Measurements from ENCODE around the gene DCUN1D3. TPM values are rescaled to one million over a fixed set of nuclear protein-coding genes. Genes with fewer than 3 reads are reported as not detected.

The DCUN1D3 gene
- total RNA-seq, 1 experiment from 2014 or later = 10.5 TPM

DNA sequence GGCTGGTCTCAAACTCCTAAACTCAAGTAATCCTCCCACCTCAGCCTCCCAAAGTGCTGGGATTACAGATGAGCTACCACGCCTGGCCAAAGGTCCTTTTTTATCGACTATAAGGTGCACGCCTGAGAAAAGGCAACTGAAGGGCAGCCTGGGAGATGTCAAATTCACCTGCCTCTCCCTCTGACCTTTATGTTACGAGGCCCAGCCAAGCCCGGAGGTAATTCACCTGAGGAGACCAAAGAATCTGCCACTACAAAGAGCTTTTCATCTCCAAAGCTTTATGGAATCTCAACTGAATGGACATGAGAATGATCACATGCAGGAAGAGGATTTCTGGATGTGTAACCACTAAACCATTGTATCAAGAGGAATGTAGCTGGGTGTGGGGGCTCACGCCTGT lies 37.6 kb upstream of the DCUN1D3 start:
- CTCF ChIA-PET = interaction anchor here (0.7 kb wide), 1 partner anchor 26 kb away, joined by 4 read pairs; no protein-coding TSS in a partner anchor

GRCh38 chr16:20933589-20933988 lies 33.4 kb upstream of the DCUN1D3 start:
- ATAC-seq = no peak
- no TSS peak for BruUV-seq (replicated peaks)

More for the DNA sequence above, 37.6 kb upstream of the DCUN1D3 start:
- Histone ChIP-seq H3K4me3 (ENCODE audit: low read length) (no peak overlapping the region), H3K27ac (ENCODE audit: low read length) (peak overlapping the region; percentile 42), H2AFZ (ENCODE audit: low read length) (no peak overlapping the region), H3K9ac (ENCODE audit: low read length) (no peak overlapping the region), H4K20me1 (ENCODE audit: low read length) (no peaks in the 10 kb centered on the region), H3K4me2 (ENCODE audit: low read length) (peak overlapping the region; percentile 70; the same call in 1 of the 2 replicates), H3K36me3 (ENCODE audit: low read depth, low read length) (no peaks in the 10 kb centered on the region), H3F3A (ENCODE audit: low read length, unreplicated experiment) (no peaks in the 10 kb centered on the region), H3K9me2 (replicated peaks; ENCODE audit: low read length) (no peaks in the 10 kb centered on the region), H3K27me3 (ENCODE audit: low read length) (no peaks in the 10 kb centered on the region), H3K9me3 (ENCODE audit: low read length) (no peaks in the 10 kb centered on the region), H3K4me1 (ENCODE audit: insufficient read depth, low read length) (peaks cover 17% of the 10 kb centered on the region), H3K79me2 (ENCODE audit: low read length) (no peaks in the 10 kb centered on the region)
- intact Hi-C loops (cut with micrococcal nuclease) = loop anchor here (1.0 kb wide), 1 partner anchor 87 kb away; no protein-coding TSS in a partner anchor
- BruUV-seq (replicated peaks) = no TSS peak
- ATAC-seq = no peak
- TF ChIP-seq EZH2phosphoT487 (IDR thresholded peaks at IDR 0.05; ENCODE audit: borderline replicate concordance, low read length) (no peak), EZH2 (IDR thresholded peaks at IDR 0.05; ENCODE audit: low read length, unreplicated experiment) (no peak), CTCF (conservative IDR thresholded peaks at IDR 0.05; ENCODE audit: low read depth, low read length) (no peak)
- POLR2A ChIA-PET (ENCODE audit: unreplicated experiment) = interaction anchor here (1.0 kb wide), 1 partner anchor 24 kb away, joined by 9 read pairs; no protein-coding TSS in a partner anchor
- DNase-seq = peak; percentile 29

GRCh38 chr16:20931066-20931600 lies 31.0 kb upstream of the DCUN1D3 start:
- intact Hi-C loops (cut with micrococcal nuclease) = no loop called here
- no peaks in the 10 kb centered on the region for H3K27me3 ChIP-seq (ENCODE audit: low read length)
- ATAC-seq = no peak

More at GRCh38 chr16:20933589-20933988, 33.4 kb upstream of the DCUN1D3 start:
- Histone ChIP-seq H3F3A (ENCODE audit: low read length, unreplicated experiment) (no peaks in the 10 kb centered on the region), H3K27ac (ENCODE audit: low read length) (no peak overlapping the region), H3K27me3 (ENCODE audit: low read length) (no peaks in the 10 kb centered on the region), H3K79me2 (ENCODE audit: low read length) (no peaks in the 10 kb centered on the region), H3K4me1 (ENCODE audit: insufficient read depth, low read length) (peaks cover 12% of the 10 kb centered on the region), H2AFZ (ENCODE audit: low read length) (no peak overlapping the region), H3K9me2 (replicated peaks; ENCODE audit: low read length) (no peaks in the 10 kb centered on the region), H3K4me3 (ENCODE audit: low read length) (no peak overlapping the region), H4K20me1 (ENCODE audit: low read length) (no peaks in the 10 kb centered on the region), H3K36me3 (ENCODE audit: low read depth, low read length) (no peaks in the 10 kb centered on the region), H3K4me2 (ENCODE audit: low read length) (no peak overlapping the region), H3K9ac (ENCODE audit: low read length) (no peak overlapping the region), H3K9me3 (ENCODE audit: low read length) (no peaks in the 10 kb centered on the region)
- POLR2A ChIA-PET (ENCODE audit: unreplicated experiment) = no interaction called here
- DNase-seq = no peak
- no peak for TF ChIP-seq EZH2phosphoT487 (IDR thresholded peaks at IDR 0.05; ENCODE audit: borderline replicate concordance, low read length)
- CTCF ChIA-PET = no interaction called here
- intact Hi-C loops (cut with micrococcal nuclease) = no loop called here

More at GRCh38 chr16:20931066-20931600, 31.0 kb upstream of the DCUN1D3 start:
- Histone ChIP-seq H3K9me3 (ENCODE audit: low read length) (no peaks in the 10 kb centered on the region), H3K4me3 (ENCODE audit: low read length) (no peak overlapping the region), H3K9ac (ENCODE audit: low read length) (no peak overlapping the region), H3K4me1 (ENCODE audit: insufficient read depth, low read length) (no peaks in the 10 kb centered on the region), H4K20me1 (ENCODE audit: low read length) (no peaks in the 10 kb centered on the region), H3K79me2 (ENCODE audit: low read length) (no peaks in the 10 kb centered on the region), H3K36me3 (ENCODE audit: low read depth, low read length) (no peaks in the 10 kb centered on the region), H3F3A (ENCODE audit: low read length, unreplicated experiment) (no peaks in the 10 kb centered on the region), H3K9me2 (replicated peaks; ENCODE audit: low read length) (no peaks in the 10 kb centered on the region), H2AFZ (ENCODE audit: low read length) (no peak overlapping the region), H3K4me2 (ENCODE audit: low read length) (no peak overlapping the region), H3K27ac (ENCODE audit: low read length) (no peak overlapping the region)
- BruUV-seq (replicated peaks) = no TSS peak
- POLR2A ChIA-PET (ENCODE audit: unreplicated experiment) = interaction anchor here (0.7 kb wide), 1 partner anchor 32 kb away, joined by 4 read pairs; no protein-coding TSS in a partner anchor
- DNase-seq = no peak
- CTCF ChIA-PET = no interaction called here
- TF ChIP-seq EZH2phosphoT487 (IDR thresholded peaks at IDR 0.05; ENCODE audit: borderline replicate concordance, low read length) (no peak), CTCF (conservative IDR thresholded peaks at IDR 0.05; ENCODE audit: low read depth, low read length) (no peak), EZH2 (IDR thresholded peaks at IDR 0.05; ENCODE audit: low read length, unreplicated experiment) (no peak)

All from PC-3 (cell line).